A549 (cell line): ENCODE data around the gene CFAP70. TPM values are rescaled to one million over a fixed set of nuclear protein-coding genes. Genes with fewer than 3 reads are reported as not detected.
"Not testable (repeated sequence)": the region's sequence is repeated elsewhere in the genome, so short reads cannot be mapped to it uniquely, and the experiment has no call there.

Source experiments
- ATAC-seq, 2 experiments: fragments of 200-7000 bp in 1 of 2; fragments of >200 bp in 1 of 2; cut with Nextera tagmentation in 1 of 2; cut with Tn5 transposase in 1 of 2; 3 replicates each; pipeline versions ENCODE4 v1.8.0 to v1.9.1; 2018 to 2020; ENCODE audit warnings: mild to moderate bottlenecking in 1 of 2, moderate library complexity in 1 of 2
- CTCF ChIA-PET: fragments of 300-600 bp; sonication (Branson Sonifier 250); formaldehyde crosslinking; extraction: SDS; loops from one replicate; lab custom pipeline; 2021; ENCODE audit warnings: antibody characterized with exemption, inconsistent platforms; lab: Yijun Ruan, JAX
- POLR2A ChIA-PET: fragments of 350-600 bp; formaldehyde crosslinking; extraction: SDS; loops from one replicate; lab custom pipeline; 2021; ENCODE audit warnings: antibody characterized with exemption, inconsistent platforms; lab: Yijun Ruan, JAX
- DNase-seq, 2 experiments: peaks; one replicate each; pipeline versions ENCODE4 v3.0.0 to v3.0.0-alpha.2; 2011 to 2016; ENCODE audit warnings: low read depth in 1 of 2, low spot score in 1 of 2
- FAIRE-seq: peaks from 2 replicates; lab custom pipeline; 2011; peaks lifted over from hg19 to GRCh38; lab: Jason Lieb, UNC
- H3K27ac ChIP-seq, 2 experiments: fragments of >200 bp; sonication (Bioruptor Twin); formaldehyde crosslinking; 3 replicates each; pipeline ENCODE4 v1.5.1; 2016 to 2017
- H3K4me1 ChIP-seq: fragments of >200 bp; sonication (Bioruptor Twin); formaldehyde crosslinking; 3 replicates; pipeline ENCODE4 v1.6.1; 2016
- H3K4me2 ChIP-seq: fragments of >200 bp; sonication (Bioruptor Twin); formaldehyde crosslinking; 3 replicates; pipeline ENCODE4 v1.6.1; 2016
- H3K4me3 ChIP-seq: fragments of >200 bp; sonication (Bioruptor Twin); formaldehyde crosslinking; 3 replicates; pipeline ENCODE4 v1.5.1; 2016
- H3K9me3 ChIP-seq: fragments of >200 bp; sonication (Bioruptor Twin); formaldehyde crosslinking; 3 replicates; pipeline ENCODE4 v1.6.1; 2016
- BHLHE40 ChIP-seq: IDR thresholded peaks from 2 replicates; pipeline ENCODE4 v1.6.1; 2012; ENCODE audit warnings: low read depth, low read length, inconsistent platforms
- CBX8 ChIP-seq: fragments of 200-600 bp; sonication (generic); IDR thresholded peaks from 2 replicates; pipeline ENCODE4 v1.6.1; 2016
- CHD2 ChIP-seq: fragments of 150-350 bp; IDR thresholded peaks from 2 replicates; pipeline ENCODE4 v1.6.1; 2014; ENCODE audit warnings: low read length; ENCODE audit not compliant: partially characterized antibody
- EP300 ChIP-seq, 2 experiments: fragments of >200 bp; sonication (Bioruptor Twin); formaldehyde crosslinking; IDR thresholded peaks; 2 replicates in 1 of 2; 3 replicates in 1 of 2; pipeline ENCODE4 v1.6.1; 2016 to 2017
- ESRRA ChIP-seq: fragments of 150-350 bp; IDR thresholded peaks from 2 replicates; pipeline ENCODE4 v1.6.1; 2014; ENCODE audit warnings: mild to moderate bottlenecking, low read length, borderline replicate concordance
- FOSB ChIP-seq: fragments of 250-450 bp; sonication (Bioruptor Pico); IDR thresholded peaks from 2 replicates; pipeline ENCODE4 v1.5.0; 2020; ENCODE audit warnings: mild to moderate bottlenecking, moderate library complexity
- FOSL2 ChIP-seq, 2 experiments: fragments of 450-650 bp in 1 of 2; fragments of >200 bp in 1 of 2; sonication (Bioruptor Twin) in 1 of 2; formaldehyde crosslinking; IDR thresholded peaks; 2 replicates each; pipeline versions ENCODE4 v1.5.0 to v1.6.1; 2016 to 2020; ENCODE audit warnings: mild to moderate bottlenecking in 1 of 2, moderate library complexity in 1 of 2
- FOXS1 ChIP-seq: fragments of 250-450 bp; sonication (Bioruptor Pico); IDR thresholded peaks from 2 replicates; pipeline ENCODE4 v1.5.0; 2020; ENCODE audit warnings: mild to moderate bottlenecking, moderate library complexity
- KDM1A ChIP-seq: fragments of 200-600 bp; sonication (generic); IDR thresholded peaks from 2 replicates; pipeline ENCODE4 v1.6.1; 2016; ENCODE audit warnings: low read depth, mild to moderate bottlenecking
- POLR2A ChIP-seq: IDR thresholded peaks from 2 replicates; pipeline ENCODE4 v1.6.1; 2012; ENCODE audit warnings: mild to moderate bottlenecking, low read length
- RCOR1 ChIP-seq: fragments of 150-350 bp; IDR thresholded peaks from 2 replicates; pipeline ENCODE4 v1.6.1; 2014; ENCODE audit warnings: antibody characterized with exemption, low read length, low read depth
- WGBS: methylation state at CpG from one replicate; pipeline ENCODE4 v1.1.6; 2017; ENCODE audit errors: missing lambda C conversion rate; 5-methylcytosine and 5-hydroxymethylcytosine counted together
- polyA plus RNA-seq, 4 experiments: library from polyadenylated mRNA; depleted of rRNA in 3 of 4; stranded (reverse); fragments of >200 nt; fragmentation: RNase III in 1 of 4; extraction: RNeasy Plus Mini Kit Qiagen cat#74134 plus additional on column Dnase treatment in 1 of 4; gene quantifications; 2 replicates in 3 of 4; 3 replicates in 1 of 4; pipeline ENCODE4 v1.2.3, GENCODE V29; 2011 to 2017
- TF ChIP-seq, protein P1 (sequence below): IDR thresholded peaks from 2 replicates; pipeline ENCODE4 v1.6.1; 2012
- TF ChIP-seq, protein P2 (sequence below): fragments of 150-350 bp; IDR thresholded peaks from 2 replicates; pipeline ENCODE4 v1.6.1; 2014; ENCODE audit warnings: low read depth, mild to moderate bottlenecking, low read length
- TF ChIP-seq, protein P3 (sequence below): fragments of 450-650 bp; IDR thresholded peaks from 2 replicates; pipeline ENCODE4 v1.6.1; 2014; ENCODE audit warnings: antibody characterized with exemption
- TF ChIP-seq, protein P4 (sequence below): fragments of 200-600 bp; sonication (generic); IDR thresholded peaks from 2 replicates; pipeline ENCODE4 v1.6.1; 2016; ENCODE audit warnings: antibody characterized with exemption, mild to moderate bottlenecking, moderate library complexity

Gene CFAP70
- polyA plus RNA-seq, 2 of the 4 experiments (the other 2 are of a cell fraction) = 0.34 to 0.98 TPM

DNA sequence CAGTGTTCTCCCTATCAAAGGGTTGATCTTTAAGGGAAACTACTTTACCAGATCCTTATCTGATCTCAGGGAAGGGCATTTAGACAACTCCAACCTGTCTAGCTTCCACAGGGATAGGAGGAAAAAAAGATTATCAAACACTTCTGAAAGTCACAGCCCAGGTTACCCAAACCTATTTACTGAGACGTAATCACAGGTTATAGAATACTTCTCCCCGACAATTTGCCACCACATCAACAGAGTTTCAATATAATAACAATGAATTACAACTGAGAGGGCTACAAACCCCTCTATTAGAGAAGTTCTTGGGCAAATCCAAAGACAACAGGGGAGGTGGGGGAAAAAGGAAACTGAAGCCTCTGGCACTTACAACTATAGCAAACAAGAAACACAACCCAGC is 26.3 kb downstream of the CFAP70 start:
- no peak overlapping the region for H3K4me3 ChIP-seq
- H3K9me3 ChIP-seq = no peaks in the 10 kb centered on the region
- 4% methylated on average over 2 of the region's 2 CpGs for WGBS
- H3K4me2 ChIP-seq = no peak overlapping the region
- CTCF ChIA-PET = interaction anchor here (1.0 kb wide), 1 partner anchor 79 kb away, joined by 3 read pairs; no protein-coding TSS in a partner anchor
- no peak overlapping the region for H3K27ac ChIP-seq
- ATAC-seq (no peak), FAIRE-seq (no peak), DNase-seq (no peak)
- no peak for TF ChIP-seq EP300 (IDR thresholded peaks at IDR 0.05)
- TF ChIP-seq ESRRA = no peak
- TF ChIP-seq, protein P1, sequence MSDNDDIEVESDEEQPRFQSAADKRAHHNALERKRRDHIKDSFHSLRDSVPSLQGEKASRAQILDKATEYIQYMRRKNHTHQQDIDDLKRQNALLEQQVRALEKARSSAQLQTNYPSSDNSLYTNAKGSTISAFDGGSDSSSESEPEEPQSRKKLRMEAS = no peak
- no peak for TF ChIP-seq FOSB (CRISPR knock-in tag)
- TF ChIP-seq POLR2A = no peak
- no peak for TF ChIP-seq KDM1A
- TF ChIP-seq, protein P2, sequence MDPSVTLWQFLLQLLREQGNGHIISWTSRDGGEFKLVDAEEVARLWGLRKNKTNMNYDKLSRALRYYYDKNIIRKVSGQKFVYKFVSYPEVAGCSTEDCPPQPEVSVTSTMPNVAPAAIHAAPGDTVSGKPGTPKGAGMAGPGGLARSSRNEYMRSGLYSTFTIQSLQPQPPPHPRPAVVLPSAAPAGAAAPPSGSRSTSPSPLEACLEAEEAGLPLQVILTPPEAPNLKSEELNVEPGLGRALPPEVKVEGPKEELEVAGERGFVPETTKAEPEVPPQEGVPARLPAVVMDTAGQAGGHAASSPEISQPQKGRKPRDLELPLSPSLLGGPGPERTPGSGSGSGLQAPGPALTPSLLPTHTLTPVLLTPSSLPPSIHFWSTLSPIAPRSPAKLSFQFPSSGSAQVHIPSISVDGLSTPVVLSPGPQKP = no peak
- TF ChIP-seq FOXS1 (CRISPR knock-in tag) = no peak
- TF ChIP-seq, protein P3, sequence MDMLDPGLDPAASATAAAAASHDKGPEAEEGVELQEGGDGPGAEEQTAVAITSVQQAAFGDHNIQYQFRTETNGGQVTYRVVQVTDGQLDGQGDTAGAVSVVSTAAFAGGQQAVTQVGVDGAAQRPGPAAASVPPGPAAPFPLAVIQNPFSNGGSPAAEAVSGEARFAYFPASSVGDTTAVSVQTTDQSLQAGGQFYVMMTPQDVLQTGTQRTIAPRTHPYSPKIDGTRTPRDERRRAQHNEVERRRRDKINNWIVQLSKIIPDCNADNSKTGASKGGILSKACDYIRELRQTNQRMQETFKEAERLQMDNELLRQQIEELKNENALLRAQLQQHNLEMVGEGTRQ = no peak
- TF ChIP-seq CHD2 = no peak
- TF ChIP-seq CBX8 = no peak
- TF ChIP-seq FOSL2 (IDR thresholded peaks at IDR 0.05) = no peak
- TF ChIP-seq FOSL2 (CRISPR knock-in tag; IDR thresholded peaks at IDR 0.05) = no peak
- TF ChIP-seq RCOR1 = no peak
- TF ChIP-seq, all 56 proteins: peak for 0
- H3K4me1 ChIP-seq = no peaks in the 10 kb centered on the region
- POLR2A ChIA-PET = no interaction called here

DNA sequence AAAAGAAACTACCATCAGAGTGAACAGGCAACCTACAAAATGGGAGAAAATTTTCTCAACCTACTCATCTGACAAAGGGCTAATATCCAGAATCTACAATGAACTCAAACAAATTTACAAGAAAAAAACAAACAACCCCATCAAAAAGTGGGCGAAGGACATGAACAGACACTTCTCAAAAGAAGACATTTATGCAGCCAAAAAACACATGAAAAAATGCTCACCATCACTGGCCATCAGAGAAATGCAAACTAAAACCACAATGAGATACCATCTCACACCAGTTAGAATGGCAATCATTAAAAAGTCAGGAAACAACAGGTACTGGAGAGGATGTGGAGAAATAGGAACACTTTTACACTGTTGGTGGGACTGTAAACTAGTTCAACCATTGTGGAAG is 30.1 kb downstream of the CFAP70 start:
- H3K4me2 ChIP-seq, DNase-seq, H3K4me1 ChIP-seq, FAIRE-seq, H3K4me3 ChIP-seq, H3K9me3 ChIP-seq, POLR2A ChIA-PET, ATAC-seq, CTCF ChIA-PET, H3K27ac ChIP-seq: not testable (repeated sequence)
- no CpG with 5 or more reads among the region's 1 CpG for WGBS

DNA sequence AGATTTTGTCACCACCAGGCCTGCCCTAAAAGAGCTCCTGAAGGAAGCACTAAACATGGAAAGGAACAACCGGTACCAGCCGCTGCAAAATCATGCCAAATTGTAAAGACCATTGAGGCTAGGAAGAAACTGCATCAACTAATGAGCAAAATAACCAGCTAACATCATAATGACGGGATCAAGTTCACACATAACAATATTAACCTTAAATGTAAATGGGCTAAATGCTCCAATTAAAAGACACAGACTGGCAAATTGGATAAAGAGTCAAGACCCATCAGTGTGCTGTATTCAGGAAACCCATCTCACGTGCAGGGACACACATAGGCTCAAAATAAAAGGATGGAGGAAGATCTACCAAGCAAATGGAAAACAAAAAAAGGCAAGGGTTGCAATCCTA is 33.4 kb downstream of the CFAP70 start:
- H3K4me2 ChIP-seq, H3K4me3 ChIP-seq, ATAC-seq, H3K27ac ChIP-seq, FAIRE-seq, H3K4me1 ChIP-seq, POLR2A ChIA-PET, H3K9me3 ChIP-seq, DNase-seq, CTCF ChIA-PET: not testable (repeated sequence)
- WGBS = 43% methylated on average over 4 of the region's 4 CpGs

DNA sequence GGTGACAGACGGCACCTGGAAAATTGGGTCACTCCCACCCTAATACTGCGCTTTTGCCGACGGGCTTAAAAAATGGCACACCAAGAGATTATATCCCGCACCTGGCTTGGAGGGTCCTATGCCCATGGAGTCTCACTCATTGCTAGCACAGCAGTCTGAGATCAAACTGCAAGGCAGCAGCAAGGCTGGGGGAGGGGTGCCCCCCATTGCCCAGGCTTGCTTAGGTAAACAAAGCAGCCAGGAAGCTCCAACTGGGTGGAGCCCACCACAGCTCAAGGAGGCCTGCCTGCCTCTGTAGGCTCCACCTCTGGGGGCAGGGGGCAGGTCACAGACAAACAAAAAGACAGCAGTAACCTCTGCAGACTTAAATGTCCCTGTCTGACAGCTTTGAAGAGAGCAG is 35.1 kb downstream of the CFAP70 start:
- FAIRE-seq, DNase-seq, H3K4me3 ChIP-seq, CTCF ChIA-PET, H3K4me1 ChIP-seq, H3K4me2 ChIP-seq, H3K27ac ChIP-seq, POLR2A ChIA-PET, ATAC-seq: not testable (repeated sequence)
- peaks cover 12% of the 10 kb centered on the region; the same call in 2 of the 3 replicates for H3K9me3 ChIP-seq
- WGBS = 95% methylated on average over 5 of the region's 5 CpGs

DNA sequence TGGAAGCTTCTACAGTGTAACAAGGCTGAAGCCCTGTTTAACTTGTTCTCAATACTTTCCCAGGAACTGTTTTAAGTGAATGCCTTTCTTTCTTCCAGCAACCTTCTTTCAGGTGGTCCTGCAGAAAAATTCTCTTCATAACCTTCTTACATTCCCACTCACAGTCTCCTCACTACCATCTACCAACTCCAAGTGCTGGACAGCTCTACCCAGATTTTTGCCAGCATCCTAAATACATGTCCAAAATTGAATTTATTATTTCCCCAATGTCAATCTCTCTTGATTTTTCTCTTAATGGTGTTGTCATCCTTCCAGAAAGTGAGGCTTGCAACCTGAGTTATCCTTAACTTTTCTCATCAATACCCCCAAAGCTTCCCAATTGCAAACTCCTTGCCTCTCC is 48.2 kb downstream of the CFAP70 start:
- no peak overlapping the region for H3K4me2 ChIP-seq
- ATAC-seq = no peak
- peaks cover 17% of the 10 kb centered on the region for H3K9me3 ChIP-seq
- H3K4me3 ChIP-seq = no peak overlapping the region
- no peaks in the 10 kb centered on the region for H3K4me1 ChIP-seq
- CTCF ChIA-PET = no interaction called here
- H3K27ac ChIP-seq = no peak overlapping the region
- POLR2A ChIA-PET = no interaction called here
- TF ChIP-seq BHLHE40 = no peak
- TF ChIP-seq, protein P4, sequence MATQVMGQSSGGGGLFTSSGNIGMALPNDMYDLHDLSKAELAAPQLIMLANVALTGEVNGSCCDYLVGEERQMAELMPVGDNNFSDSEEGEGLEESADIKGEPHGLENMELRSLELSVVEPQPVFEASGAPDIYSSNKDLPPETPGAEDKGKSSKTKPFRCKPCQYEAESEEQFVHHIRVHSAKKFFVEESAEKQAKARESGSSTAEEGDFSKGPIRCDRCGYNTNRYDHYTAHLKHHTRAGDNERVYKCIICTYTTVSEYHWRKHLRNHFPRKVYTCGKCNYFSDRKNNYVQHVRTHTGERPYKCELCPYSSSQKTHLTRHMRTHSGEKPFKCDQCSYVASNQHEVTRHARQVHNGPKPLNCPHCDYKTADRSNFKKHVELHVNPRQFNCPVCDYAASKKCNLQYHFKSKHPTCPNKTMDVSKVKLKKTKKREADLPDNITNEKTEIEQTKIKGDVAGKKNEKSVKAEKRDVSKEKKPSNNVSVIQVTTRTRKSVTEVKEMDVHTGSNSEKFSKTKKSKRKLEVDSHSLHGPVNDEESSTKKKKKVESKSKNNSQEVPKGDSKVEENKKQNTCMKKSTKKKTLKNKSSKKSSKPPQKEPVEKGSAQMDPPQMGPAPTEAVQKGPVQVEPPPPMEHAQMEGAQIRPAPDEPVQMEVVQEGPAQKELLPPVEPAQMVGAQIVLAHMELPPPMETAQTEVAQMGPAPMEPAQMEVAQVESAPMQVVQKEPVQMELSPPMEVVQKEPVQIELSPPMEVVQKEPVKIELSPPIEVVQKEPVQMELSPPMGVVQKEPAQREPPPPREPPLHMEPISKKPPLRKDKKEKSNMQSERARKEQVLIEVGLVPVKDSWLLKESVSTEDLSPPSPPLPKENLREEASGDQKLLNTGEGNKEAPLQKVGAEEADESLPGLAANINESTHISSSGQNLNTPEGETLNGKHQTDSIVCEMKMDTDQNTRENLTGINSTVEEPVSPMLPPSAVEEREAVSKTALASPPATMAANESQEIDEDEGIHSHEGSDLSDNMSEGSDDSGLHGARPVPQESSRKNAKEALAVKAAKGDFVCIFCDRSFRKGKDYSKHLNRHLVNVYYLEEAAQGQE = 0 out of 2 replicates have a peak, but pooled peaks have one; percentile 10
- no peak for DNase-seq
- no peak for FAIRE-seq
